ENCODE data around the gene ME3.

- TF ChIP-seq CTCF (IDR thresholded peaks at IDR 0.05), result no peak
- TF ChIP-seq POLR2A (IDR thresholded peaks at IDR 0.05), result no peak
Observed at GRCh38 chr11:86638673-86639072, 33.7 kb downstream of the ME3 start.

Data from right lobe of liver (tissue), 4 donors.